PFSK-1 (cell line): ENCODE data around the gene DHX34.

Source experiments
- FOXP2 ChIP-seq: optimal IDR thresholded peaks from 2 replicates; pipeline ENCODE3; 2011; ENCODE audit warnings: borderline replicate concordance, control low read depth, inconsistent platforms; ENCODE audit not compliant: insufficient read depth; ENCODE audit errors: extremely low read length, extremely low read depth
- POLR2AphosphoS5 ChIP-seq: IDR thresholded peaks from 2 replicates; pipeline ENCODE4 v1.6.1; 2012; ENCODE audit warnings: low read depth, mild to moderate bottlenecking, control low read depth, low read length, moderate library complexity
- SIN3A ChIP-seq: IDR thresholded peaks from 2 replicates; pipeline ENCODE4 v1.6.1; 2012; ENCODE audit warnings: mild to moderate bottlenecking, low read length, moderate library complexity, borderline replicate concordance; ENCODE audit not compliant: insufficient read depth
- TAF1 ChIP-seq: IDR thresholded peaks from 2 replicates; pipeline ENCODE4 v1.6.1; 2012; ENCODE audit warnings: low read length, control low read depth, borderline replicate concordance; ENCODE audit not compliant: insufficient read depth
- TF ChIP-seq, protein P1 (sequence below), 2 experiments: IDR thresholded peaks; 2 replicates each; pipeline versions ENCODE4 v1.6.1 to v1.8.0; 2011 to 2012; ENCODE audit warnings: low read depth in 2 of 2, low read length in 2 of 2, control low read depth in 1 of 2, inconsistent platforms in 1 of 2, mild to moderate bottlenecking in 1 of 2, moderate library complexity in 1 of 2; ENCODE audit not compliant: insufficient read depth in 1 of 2

DHX34 gene

DNA sequence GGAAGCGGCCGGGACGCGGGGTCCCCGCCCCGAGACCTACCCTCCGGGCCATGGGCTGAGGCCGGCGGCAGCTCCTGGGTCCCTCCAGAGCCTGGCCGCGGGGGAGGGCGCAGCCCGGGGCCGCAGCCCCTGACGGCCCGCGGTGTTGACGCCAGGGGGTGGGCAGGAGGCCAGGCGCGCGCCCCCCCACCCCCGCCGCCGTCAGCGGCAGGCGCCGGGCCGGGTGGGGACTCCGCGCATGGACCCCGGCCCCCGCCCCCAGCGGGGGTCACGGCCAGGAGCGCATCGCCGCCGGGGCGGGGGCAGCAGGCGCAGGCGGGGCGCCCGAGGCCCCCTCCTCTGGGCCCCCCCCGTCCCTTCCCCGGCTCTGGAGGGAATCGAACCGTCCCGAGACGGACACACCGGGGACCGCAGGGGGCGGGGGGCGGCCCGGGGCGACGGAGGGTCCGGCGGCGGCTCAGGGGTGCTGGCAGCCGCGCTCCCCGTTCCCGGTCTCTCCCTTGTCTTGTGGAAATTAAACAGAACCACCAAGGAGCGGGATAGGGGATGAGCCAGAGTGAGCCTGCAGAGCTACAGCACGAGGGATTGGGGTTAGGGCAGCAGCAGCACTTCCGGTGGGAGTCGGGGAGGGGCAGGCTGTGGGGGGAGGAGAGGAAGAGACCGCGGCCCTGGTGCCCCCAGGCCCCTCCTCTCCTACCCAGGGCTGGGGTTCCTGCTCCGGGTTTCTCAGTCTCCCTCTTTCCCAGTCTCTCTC is 70.1 kb downstream of the DHX34 start, which contains the start of gene MEIS3:
TSS of gene MEIS3 (minus strand) at position 498 of the 754 bp plus-strand sequence. CDS start at position 52, 446 bp downstream.
- TF ChIP-seq SIN3A (no peak), FOXP2 (no peak), POLR2AphosphoS5 (0 out of 2 replicates have a peak, but pooled peaks have one; percentile 28), TAF1 (no peak)

GRCh38 chr19:47419789-47420188 is 70.7 kb downstream of the DHX34 start:
- no peak for TF ChIP-seq SIN3A
- TF ChIP-seq FOXP2: no peak
- no peak for TF ChIP-seq TAF1
- TF ChIP-seq, protein P1, sequence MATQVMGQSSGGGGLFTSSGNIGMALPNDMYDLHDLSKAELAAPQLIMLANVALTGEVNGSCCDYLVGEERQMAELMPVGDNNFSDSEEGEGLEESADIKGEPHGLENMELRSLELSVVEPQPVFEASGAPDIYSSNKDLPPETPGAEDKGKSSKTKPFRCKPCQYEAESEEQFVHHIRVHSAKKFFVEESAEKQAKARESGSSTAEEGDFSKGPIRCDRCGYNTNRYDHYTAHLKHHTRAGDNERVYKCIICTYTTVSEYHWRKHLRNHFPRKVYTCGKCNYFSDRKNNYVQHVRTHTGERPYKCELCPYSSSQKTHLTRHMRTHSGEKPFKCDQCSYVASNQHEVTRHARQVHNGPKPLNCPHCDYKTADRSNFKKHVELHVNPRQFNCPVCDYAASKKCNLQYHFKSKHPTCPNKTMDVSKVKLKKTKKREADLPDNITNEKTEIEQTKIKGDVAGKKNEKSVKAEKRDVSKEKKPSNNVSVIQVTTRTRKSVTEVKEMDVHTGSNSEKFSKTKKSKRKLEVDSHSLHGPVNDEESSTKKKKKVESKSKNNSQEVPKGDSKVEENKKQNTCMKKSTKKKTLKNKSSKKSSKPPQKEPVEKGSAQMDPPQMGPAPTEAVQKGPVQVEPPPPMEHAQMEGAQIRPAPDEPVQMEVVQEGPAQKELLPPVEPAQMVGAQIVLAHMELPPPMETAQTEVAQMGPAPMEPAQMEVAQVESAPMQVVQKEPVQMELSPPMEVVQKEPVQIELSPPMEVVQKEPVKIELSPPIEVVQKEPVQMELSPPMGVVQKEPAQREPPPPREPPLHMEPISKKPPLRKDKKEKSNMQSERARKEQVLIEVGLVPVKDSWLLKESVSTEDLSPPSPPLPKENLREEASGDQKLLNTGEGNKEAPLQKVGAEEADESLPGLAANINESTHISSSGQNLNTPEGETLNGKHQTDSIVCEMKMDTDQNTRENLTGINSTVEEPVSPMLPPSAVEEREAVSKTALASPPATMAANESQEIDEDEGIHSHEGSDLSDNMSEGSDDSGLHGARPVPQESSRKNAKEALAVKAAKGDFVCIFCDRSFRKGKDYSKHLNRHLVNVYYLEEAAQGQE (IDR thresholded peaks at IDR 0.05; ENCODE audit: insufficient read depth in 1 of 2, low read depth in 2 of 2, low read length in 2 of 2): no peak
- no peak for TF ChIP-seq POLR2AphosphoS5

DNA sequence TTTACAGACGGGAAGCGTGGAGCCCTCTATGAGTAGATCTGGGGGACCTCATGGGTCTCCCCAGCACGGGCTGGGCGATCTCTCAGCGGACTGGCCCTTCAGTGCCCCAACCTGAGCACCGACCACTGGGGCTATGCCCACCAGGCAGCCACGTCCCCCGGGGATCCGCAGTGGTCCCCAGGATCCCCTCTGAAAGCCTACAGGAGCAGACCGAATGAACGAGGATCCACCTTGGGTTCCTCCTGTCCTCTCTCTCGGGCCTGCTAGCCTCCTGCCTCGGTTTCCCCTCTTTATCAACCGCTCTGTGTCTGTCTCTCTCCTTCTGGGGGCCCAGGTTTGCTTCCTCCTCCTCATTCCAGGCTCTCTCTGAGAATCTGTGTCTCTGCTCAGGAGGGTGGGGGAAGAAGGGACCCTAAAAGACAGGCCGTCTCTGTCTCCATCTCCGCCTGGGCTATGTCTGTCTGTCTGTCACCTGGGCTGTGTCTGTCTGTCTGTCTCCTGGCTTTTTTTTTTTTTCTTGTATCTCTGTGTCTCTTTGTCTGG is 72.2 kb downstream of the DHX34 start:
- TF ChIP-seq FOXP2: no peak
- TF ChIP-seq, protein P1 (IDR thresholded peaks at IDR 0.05; ENCODE audit: insufficient read depth in 1 of 2, low read depth in 2 of 2, low read length in 2 of 2): no peak
- no peak for TF ChIP-seq SIN3A
- TF ChIP-seq POLR2AphosphoS5: no peak
- TF ChIP-seq TAF1: no peak

DNA sequence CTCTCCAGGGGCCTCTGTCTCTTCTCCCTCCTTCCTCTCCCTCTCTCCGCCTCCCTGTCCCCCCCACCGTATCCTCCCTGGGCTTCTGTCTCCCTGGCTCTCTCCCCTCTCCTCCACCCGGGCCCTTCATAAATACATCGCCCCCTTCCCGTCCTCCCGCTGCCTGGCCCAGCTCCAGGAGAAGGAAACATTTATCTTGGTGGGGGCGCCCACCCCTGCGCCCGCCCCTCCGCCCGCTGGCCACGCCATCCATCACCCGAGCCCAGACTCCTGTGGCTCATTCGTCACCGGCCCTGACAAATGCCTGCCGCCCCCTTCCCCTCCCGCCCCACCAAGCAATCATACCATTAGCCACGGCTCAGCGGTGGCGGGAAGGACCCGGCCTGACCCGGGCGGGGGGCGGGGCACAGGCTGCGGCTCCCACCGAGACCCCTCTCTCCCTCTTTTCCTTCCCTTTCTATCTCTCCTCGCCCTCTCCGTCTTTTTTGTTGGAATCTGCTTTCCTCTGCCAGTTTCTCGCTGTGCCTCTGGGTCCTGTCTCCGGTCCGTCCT is 72.8 kb downstream of the DHX34 start:
- TF ChIP-seq SIN3A (no peak), FOXP2 (no peak), TAF1 (no peak), POLR2AphosphoS5 (no peak)
- TF ChIP-seq, protein P1 (IDR thresholded peaks at IDR 0.05; ENCODE audit: insufficient read depth in 1 of 2, low read depth in 2 of 2, low read length in 2 of 2): no peak

DNA sequence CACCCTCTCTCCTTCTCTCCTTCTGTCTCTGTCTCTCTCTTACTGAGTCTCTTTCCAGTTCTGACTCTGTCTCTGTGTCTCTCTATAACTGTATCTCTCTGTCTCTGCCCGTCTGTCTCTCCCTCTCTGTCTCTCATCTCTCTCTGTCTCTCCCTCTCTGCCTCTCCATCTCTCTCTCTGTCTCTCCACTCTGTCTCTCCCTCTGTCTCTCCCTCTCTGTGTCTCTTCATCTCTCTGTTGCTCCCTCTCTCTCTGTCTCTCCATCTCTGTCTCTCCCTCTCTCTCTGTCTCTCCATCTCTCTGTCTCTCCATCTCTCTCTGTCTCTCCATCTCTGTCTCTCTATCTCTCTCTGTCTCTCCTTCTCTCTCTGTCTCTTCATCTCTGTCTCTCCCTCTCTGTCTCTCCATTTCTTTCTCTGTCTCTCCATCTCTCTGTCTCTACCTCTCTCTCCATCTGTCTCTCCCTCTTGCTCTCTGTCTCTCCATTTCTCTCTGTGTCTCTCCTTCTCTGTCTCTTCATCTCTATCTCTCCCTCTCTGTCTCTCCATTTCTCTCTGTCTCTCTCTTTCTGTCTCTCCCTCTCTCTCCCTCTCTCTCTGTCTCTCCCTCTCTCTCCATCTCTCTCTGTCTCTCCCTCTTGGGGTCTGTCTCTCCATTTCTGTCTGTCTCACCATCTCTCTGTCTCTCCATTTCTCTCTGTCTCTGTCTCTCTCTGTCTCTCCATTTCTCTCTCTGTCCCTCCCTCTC is 73.5 kb downstream of the DHX34 start:
- TF ChIP-seq, protein P1 (IDR thresholded peaks at IDR 0.05; ENCODE audit: insufficient read depth in 1 of 2, low read depth in 2 of 2, low read length in 2 of 2): no peak
- TF ChIP-seq POLR2AphosphoS5 (no peak), SIN3A (no peak), FOXP2 (no peak), TAF1 (no peak)
